ENCODE data around the gene ATP2C2. TPM values are rescaled to one million over a fixed set of nuclear protein-coding genes. Genes with fewer than 3 reads are reported as not detected.
A peak's percentile ranks its signal among the peaks of the same experiment; 100 is the strongest.

The ATP2C2 gene
- total RNA-seq, 4 donors from 2014 or later: 1.1 to 25.8 (median 5.6) TPM

DNA sequence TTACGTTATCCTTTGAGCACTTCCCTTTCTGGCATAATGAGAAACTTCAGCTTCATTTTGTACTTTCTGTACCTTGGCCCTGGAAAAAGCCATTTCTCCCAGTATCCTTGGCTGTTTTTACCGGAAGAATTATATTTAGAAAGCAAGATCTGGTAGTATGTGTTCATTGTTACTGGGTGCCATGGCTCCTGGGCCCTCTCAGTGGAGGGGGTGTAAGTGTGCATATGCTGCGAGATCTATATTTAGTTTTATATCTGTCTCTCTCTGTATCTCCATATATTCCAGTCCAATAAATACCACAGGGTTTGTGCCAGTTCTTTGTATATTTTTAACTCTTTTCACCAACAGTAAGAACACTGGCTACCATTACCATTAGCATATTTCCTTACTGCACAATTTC is 17.7 kb downstream of the ATP2C2 start:
- H3K27me3 ChIP-seq: peaks cover 0 to 5% (median 0%) of the 10 kb centered on the region in 4 donors
- intact Hi-C loops (cut with DNase I): no loop called here
- peaks cover 0 to 4% (median 0%) of the 10 kb centered on the region in 3 donors for H3K9me3 ChIP-seq
- TF ChIP-seq, protein P1, sequence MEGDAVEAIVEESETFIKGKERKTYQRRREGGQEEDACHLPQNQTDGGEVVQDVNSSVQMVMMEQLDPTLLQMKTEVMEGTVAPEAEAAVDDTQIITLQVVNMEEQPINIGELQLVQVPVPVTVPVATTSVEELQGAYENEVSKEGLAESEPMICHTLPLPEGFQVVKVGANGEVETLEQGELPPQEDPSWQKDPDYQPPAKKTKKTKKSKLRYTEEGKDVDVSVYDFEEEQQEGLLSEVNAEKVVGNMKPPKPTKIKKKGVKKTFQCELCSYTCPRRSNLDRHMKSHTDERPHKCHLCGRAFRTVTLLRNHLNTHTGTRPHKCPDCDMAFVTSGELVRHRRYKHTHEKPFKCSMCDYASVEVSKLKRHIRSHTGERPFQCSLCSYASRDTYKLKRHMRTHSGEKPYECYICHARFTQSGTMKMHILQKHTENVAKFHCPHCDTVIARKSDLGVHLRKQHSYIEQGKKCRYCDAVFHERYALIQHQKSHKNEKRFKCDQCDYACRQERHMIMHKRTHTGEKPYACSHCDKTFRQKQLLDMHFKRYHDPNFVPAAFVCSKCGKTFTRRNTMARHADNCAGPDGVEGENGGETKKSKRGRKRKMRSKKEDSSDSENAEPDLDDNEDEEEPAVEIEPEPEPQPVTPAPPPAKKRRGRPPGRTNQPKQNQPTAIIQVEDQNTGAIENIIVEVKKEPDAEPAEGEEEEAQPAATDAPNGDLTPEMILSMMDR (IDR thresholded peaks at IDR 0.05): no peak
- TF ChIP-seq POLR2A (IDR thresholded peaks at IDR 0.05): no peak
- no peak overlapping the region for H3K4me3 ChIP-seq
- peaks cover 0 to under 1% (median 0%) of the 10 kb centered on the region in 3 donors for H3K4me1 ChIP-seq
- DNase-seq: no peak
- no peak overlapping the region for H3K27ac ChIP-seq
- H3K36me3 ChIP-seq: no peaks in the 10 kb centered on the region
- WGBS, 2 donors: 84 to 90% methylated on average over 3 of the region's 3 CpGs

DNA sequence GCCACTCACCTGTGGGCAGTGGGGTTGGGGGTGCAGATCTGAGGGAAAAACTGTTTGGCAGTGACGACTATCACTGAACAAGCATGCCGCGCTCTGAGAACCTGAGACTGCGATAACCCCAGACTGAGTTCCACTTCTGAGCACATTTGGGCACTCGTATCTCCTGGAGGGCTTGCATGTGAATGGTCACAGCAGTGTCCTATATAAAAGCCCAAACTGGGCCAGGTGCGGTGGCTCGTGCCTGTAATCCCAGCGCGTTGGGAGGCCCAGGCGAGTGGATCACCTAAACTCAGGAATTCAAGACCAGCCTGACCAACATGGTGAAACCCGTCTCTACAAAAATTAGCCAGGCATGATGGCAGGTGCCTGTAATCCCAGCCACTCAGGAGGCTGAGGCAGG is 18.7 kb downstream of the ATP2C2 start:
- Histone ChIP-seq H3K4me3 (no peak overlapping the region), H3K9me3 (peaks cover 0 to 4% (median 0%) of the 10 kb centered on the region in 3 donors), H3K36me3 (no peaks in the 10 kb centered on the region), H3K27ac (no peak overlapping the region), H3K27me3 (peaks cover 0 to 5% (median 0%) of the 10 kb centered on the region in 4 donors), H3K4me1 (peaks cover 0 to 10% (median 0%) of the 10 kb centered on the region in 3 donors)
- no peak for DNase-seq
- TF ChIP-seq POLR2A (IDR thresholded peaks at IDR 0.05): no peak
- TF ChIP-seq, protein P1 (IDR thresholded peaks at IDR 0.05): no peak
- WGBS, 2 donors: 78 to 82% methylated on average over 5 to 6 of the region's 11 CpGs
- intact Hi-C loops (cut with DNase I): no loop called here

DNA sequence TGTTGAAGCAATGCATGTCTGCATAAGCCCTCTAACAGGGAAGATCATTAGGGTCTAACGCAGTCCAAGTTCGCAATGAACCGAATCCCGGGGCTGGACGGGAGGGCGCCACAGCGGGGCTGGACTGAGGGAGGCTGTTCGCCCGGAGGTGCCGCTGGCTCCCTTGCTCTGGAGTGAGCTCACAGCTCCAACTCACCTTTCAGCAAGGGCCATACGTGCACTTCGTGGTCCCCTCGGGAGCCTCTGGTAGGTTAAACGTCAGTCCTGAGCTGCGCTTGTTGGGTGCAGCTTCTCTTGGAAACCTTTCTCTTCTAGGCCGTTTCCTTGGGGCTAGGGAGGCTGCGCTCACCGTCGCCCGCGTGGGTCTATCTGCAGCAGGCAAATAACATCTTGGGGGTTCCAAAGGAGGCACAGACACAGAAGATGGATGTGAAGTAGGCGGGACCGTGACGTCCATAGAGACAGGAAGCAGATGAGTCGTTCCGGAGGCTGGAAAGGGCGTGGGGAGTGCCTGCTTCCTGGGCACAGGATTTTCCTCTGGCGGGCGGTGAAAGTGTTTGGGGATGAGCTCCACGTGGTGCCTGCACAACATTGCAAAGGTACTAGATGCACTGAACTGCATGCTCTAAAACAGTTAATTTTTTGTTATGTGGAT is 21.9 kb downstream of the ATP2C2 start:
- H3K4me3 ChIP-seq: no peak overlapping the region
- peaks cover 0 to 14% (median 0%) of the 10 kb centered on the region in 3 donors for H3K4me1 ChIP-seq
- no peaks in the 10 kb centered on the region for H3K9me3 ChIP-seq
- intact Hi-C loops (cut with DNase I): no loop called here
- no peak for DNase-seq
- WGBS, 2 donors: 77 to 79% methylated on average over 16 to 26 of the region's 30 CpGs
- no peak for TF ChIP-seq POLR2A (IDR thresholded peaks at IDR 0.05)
- TF ChIP-seq, protein P1 (IDR thresholded peaks at IDR 0.05): no peak
- H3K27me3 ChIP-seq: peaks cover 0 to 10% (median 0%) of the 10 kb centered on the region in 4 donors
- H3K36me3 ChIP-seq: no peaks in the 10 kb centered on the region
- H3K27ac ChIP-seq: no peak overlapping the region

DNA sequence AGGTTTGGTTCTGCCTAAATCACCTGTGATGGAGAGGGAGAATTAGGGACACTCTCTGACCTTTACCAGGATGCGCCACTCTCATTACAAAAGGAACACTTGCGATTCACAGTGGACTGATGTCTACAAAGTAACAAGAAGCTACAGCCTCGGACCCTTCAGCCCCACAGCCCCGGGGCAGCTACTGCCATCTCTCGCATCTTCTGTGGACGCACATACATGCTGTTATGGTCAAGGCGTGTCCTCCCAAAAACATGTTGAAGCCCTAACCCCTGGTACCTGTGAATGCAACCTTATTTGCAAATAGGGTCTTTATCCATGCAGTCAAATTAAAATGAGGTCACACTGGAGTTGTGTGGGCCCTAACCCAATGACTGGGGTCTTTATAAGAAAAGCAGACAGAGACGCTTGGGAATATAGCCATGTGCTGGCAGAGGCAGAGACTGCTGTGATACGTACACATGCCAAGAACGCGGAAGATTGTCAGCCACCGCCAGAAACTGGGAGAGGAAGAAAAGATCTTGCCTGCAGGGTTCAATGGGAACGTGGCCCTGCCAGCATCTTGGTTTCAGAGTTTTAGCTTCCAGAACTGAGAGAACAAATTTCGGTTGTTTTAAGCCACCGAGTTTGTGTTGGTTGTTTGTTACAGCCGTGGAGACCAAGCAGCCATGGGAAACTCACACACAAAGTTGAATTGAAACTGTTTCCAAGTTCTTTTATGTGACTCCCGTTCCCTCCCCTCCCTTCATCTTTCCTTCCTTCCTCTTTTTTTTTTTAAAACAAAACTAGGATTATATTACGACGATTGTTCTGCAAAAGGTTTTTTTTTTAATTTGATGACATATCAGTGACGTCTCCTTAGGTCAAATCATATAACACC is 23.1 kb downstream of the ATP2C2 start:
- WGBS, 2 donors: 34% methylated on average over 20 of the region's 20 CpGs

More for the DNA sequence above, 23.1 kb downstream of the ATP2C2 start:
- Histone ChIP-seq H3K27ac (peak overlapping the region in 1 of 4 donors; percentile 32), H3K36me3 (no peaks in the 10 kb centered on the region), H3K27me3 (peaks cover 0 to 10% (median 0%) of the 10 kb centered on the region in 4 donors), H3K4me3 (peak overlapping the region in 1 of 4 donors; percentile 13), H3K9me3 (no peaks in the 10 kb centered on the region), H3K4me1 (peaks cover 0 to 22% (median 0%) of the 10 kb centered on the region in 3 donors)
- TF ChIP-seq POLR2A (IDR thresholded peaks at IDR 0.05): no peak
- TF ChIP-seq, protein P1 (IDR thresholded peaks at IDR 0.05): no peak
- intact Hi-C loops (cut with DNase I): no loop called here
- DNase-seq: no peak

Data from esophagus squamous epithelium (tissue), 5 donors.